ENCODE data around the gene SMARCB1.
A peak's percentile ranks its signal among the peaks of the same experiment; 100 is the strongest.

SMARCB1 gene

GRCh38 chr22:23783265-23784150, 3.3 kb upstream of the SMARCB1 start:
- no peak overlapping the region for H3K4me3 ChIP-seq (replicated peaks; ENCODE audit: low read depth, low read length)
- DNase-seq (ENCODE audit: extremely low read depth, low read depth) = no peak
- TF ChIP-seq CTCF (IDR thresholded peaks at IDR 0.05; ENCODE audit: low read depth, low read length, missing control alignments) = no peak

- no peak overlapping the region for H3K4me3 ChIP-seq (replicated peaks; ENCODE audit: low read depth, low read length)
- no peak for TF ChIP-seq CTCF (IDR thresholded peaks at IDR 0.05; ENCODE audit: low read depth, low read length, missing control alignments)
- DNase-seq (ENCODE audit: extremely low read depth, low read depth) = no peak
These were observed 2.5 kb upstream of the SMARCB1 start for GRCh38 chr22:23784215-23784732.

GRCh38 chr22:23786261-23786710, 480 bp upstream of the SMARCB1 start:
- TF ChIP-seq CTCF (IDR thresholded peaks at IDR 0.05; ENCODE audit: low read depth, low read length, missing control alignments) = no peak
- no peak for DNase-seq (ENCODE audit: extremely low read depth, low read depth)
- H3K4me3 ChIP-seq (replicated peaks; ENCODE audit: low read depth, low read length) = peak overlapping the region; percentile 72

- peak overlapping the region; percentile 72 for H3K4me3 ChIP-seq (replicated peaks; ENCODE audit: low read depth, low read length)
- TF ChIP-seq CTCF (IDR thresholded peaks at IDR 0.05; ENCODE audit: low read depth, low read length, missing control alignments) = no peak
- no peak for DNase-seq (ENCODE audit: extremely low read depth, low read depth)
These were observed 782 bp downstream of the SMARCB1 start for GRCh38 chr22:23787600-23787896.

- DNase-seq (ENCODE audit: extremely low read depth, low read depth) = no peak
- TF ChIP-seq CTCF (IDR thresholded peaks at IDR 0.05; ENCODE audit: low read depth, low read length, missing control alignments) = no peak
- H3K4me3 ChIP-seq (replicated peaks; ENCODE audit: low read depth, low read length) = peak overlapping the region; percentile 72
These were observed 1.1 kb downstream of the SMARCB1 start for GRCh38 chr22:23787910-23788309.

- no peak overlapping the region for H3K4me3 ChIP-seq (replicated peaks; ENCODE audit: low read depth, low read length)
- TF ChIP-seq CTCF (IDR thresholded peaks at IDR 0.05; ENCODE audit: low read depth, low read length, missing control alignments) = no peak
- DNase-seq (ENCODE audit: extremely low read depth, low read depth) = no peak
These were observed 2.4 kb downstream of the SMARCB1 start for GRCh38 chr22:23789121-23789520.

All from HFF-Myc (cell line).